Right renal pelvis (tissue), 4 donors: ENCODE results near the gene CEACAM6. TPM values are rescaled to one million over a fixed set of nuclear protein-coding genes. Genes with fewer than 3 reads are reported as not detected.
"Not testable (repeated sequence)": the region's sequence is repeated elsewhere in the genome, so short reads cannot be mapped to it uniquely, and the experiment has no call there.

ENCODE experiments used
- DNase-seq, 4 donors: peaks; one replicate each; pipeline ENCODE4 v3.0.0-alpha.2; 2013; ENCODE audit warnings: low read depth in 4 of 4, low spot score in 3 of 4, missing footprints in 1 of 4
- polyA plus RNA-seq, 4 donors: library from polyadenylated mRNA; unstranded; fragments of 120-200 nt; gene quantifications; one replicate each; pipeline ENCODE4 v1.2.1, GENCODE V29; 2013; ENCODE audit not compliant: insufficient read length in 4 of 4

Gene CEACAM6
- polyA plus RNA-seq: under 1 TPM; 0.12 to 0.34 (median 0.14) TPM

DNA sequence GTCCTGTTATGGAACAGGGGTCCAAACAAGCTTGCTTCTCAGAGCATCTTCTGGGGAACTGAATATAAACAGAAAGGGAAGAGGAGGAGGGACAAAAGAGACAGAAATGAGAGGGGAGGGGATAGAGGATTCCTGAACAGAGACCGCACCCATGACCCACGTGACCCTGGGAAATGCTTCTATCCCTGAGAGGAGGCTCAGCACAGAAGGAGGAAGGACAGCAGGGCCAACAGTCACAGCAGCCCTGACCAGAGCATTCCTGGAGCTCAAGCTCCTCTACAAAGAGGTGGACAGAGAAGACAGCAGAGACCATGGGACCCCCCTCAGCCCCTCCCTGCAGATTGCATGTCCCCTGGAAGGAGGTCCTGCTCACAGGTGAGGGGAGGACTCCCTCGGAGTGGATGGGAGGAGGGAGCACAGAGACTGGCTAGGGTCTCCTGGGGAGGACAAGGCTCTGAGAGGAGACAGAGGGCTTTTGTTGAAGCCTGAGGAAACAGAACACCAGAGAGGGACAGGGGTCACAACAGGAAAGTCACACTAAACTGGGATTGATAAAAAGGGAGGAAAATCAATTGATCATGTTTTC, at the start of gene CEACAM6:
Gene CEACAM6 (plus strand): TSS at position 203 of the 586 bp plus-strand sequence. CDS start 109 bp downstream, at position 312.
- DNase-seq: no peak

DNA sequence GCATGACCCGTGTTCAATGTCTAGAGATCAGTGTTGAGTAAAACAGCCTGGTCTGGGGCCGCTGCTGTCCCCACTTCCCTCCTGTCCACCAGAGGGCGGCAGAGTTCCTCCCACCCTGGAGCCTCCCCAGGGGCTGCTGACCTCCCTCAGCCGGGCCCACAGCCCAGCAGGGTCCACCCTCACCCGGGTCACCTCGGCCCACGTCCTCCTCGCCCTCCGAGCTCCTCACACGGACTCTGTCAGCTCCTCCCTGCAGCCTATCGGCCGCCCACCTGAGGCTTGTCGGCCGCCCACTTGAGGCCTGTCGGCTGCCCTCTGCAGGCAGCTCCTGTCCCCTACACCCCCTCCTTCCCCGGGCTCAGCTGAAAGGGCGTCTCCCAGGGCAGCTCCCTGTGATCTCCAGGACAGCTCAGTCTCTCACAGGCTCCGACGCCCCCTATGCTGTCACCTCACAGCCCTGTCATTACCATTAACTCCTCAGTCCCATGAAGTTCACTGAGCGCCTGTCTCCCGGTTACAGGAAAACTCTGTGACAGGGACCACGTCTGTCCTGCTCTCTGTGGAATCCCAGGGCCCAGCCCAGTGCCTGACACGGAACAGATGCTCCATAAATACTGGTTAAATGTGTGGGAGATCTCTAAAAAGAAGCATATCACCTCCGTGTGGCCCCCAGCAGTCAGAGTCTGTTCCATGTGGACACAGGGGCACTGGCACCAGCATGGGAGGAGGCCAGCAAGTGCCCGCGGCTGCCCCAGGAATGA, 48.4 kb upstream of the CEACAM6 start:
- no peak for DNase-seq

DNA sequence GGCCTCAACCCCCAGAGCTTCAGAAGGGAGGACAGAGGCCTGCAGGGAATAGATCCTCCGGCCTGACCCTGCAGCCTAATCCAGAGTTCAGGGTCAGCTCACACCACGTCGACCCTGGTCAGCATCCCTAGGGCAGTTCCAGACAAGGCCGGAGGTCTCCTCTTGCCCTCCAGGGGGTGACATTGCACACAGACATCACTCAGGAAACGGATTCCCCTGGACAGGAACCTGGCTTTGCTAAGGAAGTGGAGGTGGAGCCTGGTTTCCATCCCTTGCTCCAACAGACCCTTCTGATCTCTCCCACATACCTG, 47.9 kb upstream of the CEACAM6 start:
- DNase-seq: no peak

- no peak for DNase-seq
Observed at GRCh38 chr19:41707871-41708371, 47.4 kb upstream of the CEACAM6 start.

GRCh38 chr19:41708481-41708880, 46.8 kb upstream of the CEACAM6 start, which contains the start of gene CEACAM5:
CEACAM5 (plus strand) TSS chr19:41708626; CDS start chr19:41708732, 106 bp downstream.
- DNase-seq: no peak

DNA sequence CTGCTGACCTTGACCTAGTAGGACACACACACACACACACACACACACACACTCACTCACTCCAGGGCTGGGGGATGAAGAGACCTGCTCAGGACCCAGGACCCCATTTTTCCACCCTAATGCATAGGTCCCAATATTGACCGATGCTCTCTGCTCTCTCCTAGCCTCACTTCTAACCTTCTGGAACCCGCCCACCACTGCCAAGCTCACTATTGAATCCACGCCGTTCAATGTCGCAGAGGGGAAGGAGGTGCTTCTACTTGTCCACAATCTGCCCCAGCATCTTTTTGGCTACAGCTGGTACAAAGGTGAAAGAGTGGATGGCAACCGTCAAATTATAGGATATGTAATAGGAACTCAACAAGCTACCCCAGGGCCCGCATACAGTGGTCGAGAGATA, 45.8 kb upstream of the CEACAM6 start:
- DNase-seq: not testable (repeated sequence)

DNA sequence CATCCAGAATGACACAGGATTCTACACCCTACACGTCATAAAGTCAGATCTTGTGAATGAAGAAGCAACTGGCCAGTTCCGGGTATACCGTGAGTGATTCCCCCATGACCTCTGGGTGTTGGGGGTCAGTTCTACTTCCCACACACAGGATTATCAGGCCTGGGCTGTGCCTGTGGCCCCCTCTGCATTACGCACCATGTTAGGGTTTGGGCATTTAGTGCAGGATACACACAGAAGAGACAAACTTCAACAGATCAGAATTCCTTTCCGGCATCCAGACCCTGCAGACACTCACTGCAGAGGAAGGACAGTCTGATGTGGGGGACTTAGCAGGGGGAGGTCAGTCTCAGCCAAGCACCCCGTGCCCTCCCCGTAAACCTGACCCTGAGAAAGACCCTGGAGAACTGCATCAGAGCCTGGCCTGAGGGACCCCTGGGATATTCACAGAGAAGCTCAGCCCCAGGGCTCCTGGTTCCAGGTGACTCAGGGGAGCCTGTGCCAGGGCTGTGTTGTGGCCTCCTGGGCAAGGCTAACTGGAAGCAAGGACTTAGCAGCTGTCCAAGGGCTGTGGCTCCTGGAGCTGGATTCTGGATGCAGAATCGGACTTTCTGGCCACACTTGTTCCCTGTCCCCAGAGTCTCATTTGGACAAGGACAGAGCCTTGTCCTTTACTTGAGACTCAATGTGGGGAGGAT, 45.2 kb upstream of the CEACAM6 start:
- DNase-seq: no peak

DNA sequence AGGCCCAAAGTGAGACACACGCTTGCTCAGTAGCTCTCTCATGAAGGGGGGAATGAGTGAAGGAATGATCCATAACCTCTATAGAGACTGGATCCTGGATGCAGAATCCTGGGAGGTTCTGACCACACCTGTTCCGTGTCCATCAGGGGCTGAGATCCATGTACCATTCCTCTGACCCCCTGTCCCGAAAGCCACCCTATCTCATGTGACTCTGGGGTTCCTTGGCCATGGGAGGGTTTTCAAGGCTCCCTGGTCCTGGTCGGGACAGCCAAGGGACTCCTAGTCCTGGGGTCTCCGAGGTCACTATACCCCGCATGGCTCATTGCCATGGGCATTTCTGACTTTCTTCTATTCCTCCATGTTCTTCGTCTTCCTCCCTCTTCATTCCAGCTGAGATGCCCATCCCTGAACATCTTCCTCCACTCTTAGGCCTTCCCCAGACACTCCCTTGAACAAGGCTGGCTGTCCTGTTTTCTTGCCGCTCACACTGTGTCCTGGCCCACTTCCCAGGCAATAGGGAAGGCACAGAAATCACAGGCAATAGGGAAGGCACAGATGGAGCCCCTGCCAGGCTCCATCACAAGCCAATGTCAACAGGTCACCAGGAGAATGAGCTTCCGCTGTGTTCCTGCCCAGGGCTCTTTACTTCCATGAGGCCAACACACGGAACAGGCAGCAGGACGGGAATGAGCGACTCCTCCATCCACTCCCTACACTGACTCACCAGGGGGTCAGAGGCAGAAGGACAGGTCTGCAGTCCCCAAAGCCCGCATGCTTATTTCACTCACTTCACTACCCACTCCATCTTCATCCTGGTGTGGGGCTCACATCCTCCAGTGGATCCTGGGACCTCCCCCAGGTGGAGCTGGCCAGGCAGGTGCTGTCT, 43.7 kb upstream of the CEACAM6 start:
- DNase-seq: no peak

GRCh38 chr19:41714598-41714997, 40.7 kb upstream of the CEACAM6 start:
- no peak for DNase-seq

DNA sequence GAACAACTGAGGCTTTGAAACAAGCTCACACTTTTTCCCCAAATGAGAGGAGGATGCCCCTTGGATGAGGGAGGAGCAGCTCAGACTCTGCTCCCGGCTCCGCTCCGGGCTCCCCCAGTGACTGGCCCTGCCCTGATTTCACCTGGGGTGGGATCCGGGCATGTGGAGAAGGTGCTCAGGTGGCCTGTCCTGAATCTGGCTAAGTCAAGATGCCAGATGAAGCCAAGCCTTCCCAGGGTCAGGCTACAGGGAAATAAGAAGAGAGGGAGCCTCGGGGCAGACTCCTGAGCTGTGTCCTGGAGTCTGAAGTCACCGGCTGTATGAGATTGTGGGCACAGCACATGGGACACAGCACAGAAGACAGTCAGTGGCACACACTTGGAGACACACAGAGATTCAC, 36.6 kb upstream of the CEACAM6 start:
- no peak for DNase-seq

DNA sequence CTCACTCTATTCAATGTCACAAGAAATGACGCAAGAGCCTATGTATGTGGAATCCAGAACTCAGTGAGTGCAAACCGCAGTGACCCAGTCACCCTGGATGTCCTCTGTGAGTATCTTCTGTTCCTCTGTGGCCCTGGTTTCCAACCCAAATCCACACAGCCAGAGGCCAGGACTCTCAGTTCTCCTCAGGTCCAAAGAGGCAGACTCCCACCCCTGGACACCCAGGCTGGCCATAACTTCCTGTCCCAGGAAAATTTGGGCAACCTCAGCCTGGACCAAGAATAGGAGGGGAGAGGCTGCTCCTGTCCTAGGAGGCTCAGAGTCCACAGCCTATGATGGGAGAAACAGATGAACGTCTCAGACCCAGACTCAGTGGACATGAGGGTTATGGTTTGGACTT, 35.2 kb upstream of the CEACAM6 start:
- DNase-seq: no peak

DNA sequence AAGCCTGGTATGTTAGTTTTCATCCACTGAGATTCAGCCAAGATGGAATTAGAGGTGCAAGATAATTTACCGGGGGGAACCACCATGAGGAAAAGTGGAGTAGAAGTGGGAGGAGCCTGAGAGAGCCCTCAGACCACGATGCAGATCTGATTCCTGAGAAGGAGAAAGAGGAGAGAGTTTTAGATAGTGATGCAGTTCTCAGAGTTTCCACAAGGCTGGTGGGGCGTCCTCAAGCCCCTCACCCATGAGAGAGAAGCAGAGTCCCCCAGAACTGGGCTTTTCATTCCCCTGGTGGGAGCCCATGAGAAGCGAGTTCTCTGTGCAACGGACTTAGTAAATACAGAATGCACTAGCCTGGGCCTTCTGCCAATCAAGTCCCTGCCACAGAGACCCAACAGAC, 28.8 kb upstream of the CEACAM6 start:
- DNase-seq: no peak

DNA sequence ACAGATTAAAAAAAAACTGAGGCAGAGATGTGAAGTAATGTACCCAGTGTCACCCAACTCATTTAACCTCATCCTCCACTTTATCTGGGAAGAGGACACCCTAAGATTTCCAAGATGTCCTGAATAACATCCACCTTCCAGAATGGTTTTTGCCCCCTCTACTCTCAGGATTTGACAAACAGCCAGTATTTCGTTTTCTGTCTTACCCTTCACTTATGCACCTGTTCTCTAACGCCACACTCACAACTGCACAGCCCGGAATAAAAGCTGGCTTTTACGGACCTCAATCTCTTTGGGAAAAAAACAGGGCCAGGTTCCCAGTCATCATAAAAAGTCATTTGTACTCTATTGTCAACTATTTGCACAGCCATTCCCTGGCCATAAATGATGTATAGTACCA, 21.2 kb upstream of the CEACAM6 start:
- no peak for DNase-seq

DNA sequence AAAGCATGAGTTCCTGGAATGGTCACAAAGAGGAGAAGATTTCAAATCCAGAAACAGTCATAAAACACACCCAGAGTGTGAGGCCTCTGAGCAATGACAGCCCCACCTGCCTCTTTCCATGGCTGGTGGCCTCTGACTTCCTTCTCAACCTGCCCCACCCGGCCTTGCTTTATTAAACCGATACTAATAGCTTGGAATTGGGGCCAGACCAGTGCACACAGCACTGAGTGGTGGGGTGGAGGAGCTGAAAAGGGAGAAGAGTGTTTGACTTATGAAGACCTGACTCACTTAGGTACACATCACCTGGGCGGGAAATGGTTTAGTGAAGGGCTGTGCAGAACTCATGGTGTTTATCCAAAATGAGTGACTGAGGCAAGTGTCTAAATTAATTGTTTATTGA, 20.7 kb upstream of the CEACAM6 start:
- no peak for DNase-seq

DNA sequence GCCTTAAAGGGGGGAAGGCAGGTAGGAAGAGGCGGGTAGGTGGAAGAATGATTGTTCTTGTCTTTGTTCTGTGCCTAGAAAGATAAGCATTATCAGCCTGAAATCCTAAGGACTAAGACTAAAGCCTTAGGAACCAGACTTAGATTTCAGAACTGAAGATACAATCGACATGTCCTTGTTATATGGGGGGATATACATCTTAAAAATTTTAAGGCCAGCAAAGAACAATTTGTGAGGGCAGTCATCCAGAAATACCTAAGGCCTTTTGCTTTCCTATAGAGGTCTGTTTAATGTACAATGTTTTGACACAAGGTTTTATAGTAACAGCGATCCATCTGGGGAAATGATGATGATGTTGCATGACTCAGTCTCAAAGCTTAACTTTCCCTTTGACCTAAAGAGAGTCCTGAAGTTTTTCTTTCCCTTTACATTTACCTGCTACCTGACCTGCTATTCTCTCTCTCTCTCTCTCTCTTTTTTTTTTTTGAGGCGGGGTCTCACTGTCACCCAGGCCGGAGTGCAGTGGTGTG, 20.2 kb upstream of the CEACAM6 start:
- no peak for DNase-seq

DNA sequence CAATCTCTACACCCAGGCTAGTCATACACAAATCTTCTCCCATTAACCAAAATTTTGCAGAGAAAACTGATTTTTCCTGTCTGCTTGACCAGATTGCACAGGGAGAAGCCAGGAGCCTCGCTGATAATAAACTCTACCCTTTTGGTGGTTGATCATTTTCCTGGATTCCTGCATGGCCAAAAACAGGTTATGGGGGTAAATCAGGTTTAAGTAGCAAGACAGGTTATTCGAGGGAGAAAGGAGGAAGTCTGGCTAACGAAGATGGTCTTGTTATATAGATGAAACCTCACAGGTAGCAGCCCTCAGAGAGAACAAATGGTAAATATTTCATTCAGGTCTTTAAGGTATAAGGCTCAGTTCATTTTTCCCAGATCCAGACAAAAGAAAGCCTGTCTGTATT, 16.0 kb upstream of the CEACAM6 start:
- no peak for DNase-seq

GRCh38 chr19:41740415-41741243, 14.7 kb upstream of the CEACAM6 start:
- DNase-seq: no peak

- no peak for DNase-seq
Observed at GRCh38 chr19:41741244-41741554, 14.1 kb upstream of the CEACAM6 start.

- no peak for DNase-seq
Observed at GRCh38 chr19:41744850-41745249, 10.5 kb upstream of the CEACAM6 start.

DNA sequence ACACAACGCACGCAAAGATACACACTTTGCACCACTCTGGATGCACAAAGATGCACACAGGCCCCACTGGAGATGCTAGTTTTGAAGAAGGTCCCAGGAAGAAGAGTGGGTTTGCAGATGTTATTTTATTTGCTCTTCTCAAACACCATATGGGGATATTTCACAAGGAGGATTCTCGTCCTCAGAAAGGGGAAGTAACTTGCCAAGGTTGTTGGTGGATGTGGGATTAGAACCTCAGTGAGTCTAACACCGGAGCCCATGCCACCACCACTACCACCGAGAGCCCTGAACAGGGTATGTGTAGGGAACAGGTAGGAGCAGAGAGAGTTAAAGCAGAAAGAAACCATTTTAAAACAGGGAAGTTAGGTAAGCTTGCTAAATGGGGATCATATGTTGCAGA, 9.6 kb upstream of the CEACAM6 start:
- DNase-seq: no peak
